Occipital lobe (tissue), 2 donors: Measurements from ENCODE around the gene SPECC1. TPM values are rescaled to one million over a fixed set of nuclear protein-coding genes. Genes with fewer than 3 reads are reported as not detected.
"Not testable (repeated sequence)": the region's sequence is repeated elsewhere in the genome, so short reads cannot be mapped to it uniquely, and the experiment has no call there.

ENCODE experiments used
- DNase-seq: peaks from one replicate; lab custom pipeline; 2025; lab: John Stamatoyannopoulos, UW
- total RNA-seq: library from RNA; depleted of rRNA; stranded (reverse); fragments of >200 nt; gene quantifications from one replicate; pipeline ENCODE4 v1.2.3, GENCODE V29; 2014

SPECC1 gene
- total RNA-seq, 1 donor from 2014 or later: 49.1 TPM

- DNase-seq: no peak
Observed at GRCh38 chr17:20068445-20068844, 59.3 kb downstream of the SPECC1 start.

- no peak for DNase-seq
Observed at GRCh38 chr17:20071824-20072691, 62.9 kb downstream of the SPECC1 start.

GRCh38 chr17:20072692-20072992 is 63.5 kb downstream of the SPECC1 start:
- DNase-seq: no peak

DNA sequence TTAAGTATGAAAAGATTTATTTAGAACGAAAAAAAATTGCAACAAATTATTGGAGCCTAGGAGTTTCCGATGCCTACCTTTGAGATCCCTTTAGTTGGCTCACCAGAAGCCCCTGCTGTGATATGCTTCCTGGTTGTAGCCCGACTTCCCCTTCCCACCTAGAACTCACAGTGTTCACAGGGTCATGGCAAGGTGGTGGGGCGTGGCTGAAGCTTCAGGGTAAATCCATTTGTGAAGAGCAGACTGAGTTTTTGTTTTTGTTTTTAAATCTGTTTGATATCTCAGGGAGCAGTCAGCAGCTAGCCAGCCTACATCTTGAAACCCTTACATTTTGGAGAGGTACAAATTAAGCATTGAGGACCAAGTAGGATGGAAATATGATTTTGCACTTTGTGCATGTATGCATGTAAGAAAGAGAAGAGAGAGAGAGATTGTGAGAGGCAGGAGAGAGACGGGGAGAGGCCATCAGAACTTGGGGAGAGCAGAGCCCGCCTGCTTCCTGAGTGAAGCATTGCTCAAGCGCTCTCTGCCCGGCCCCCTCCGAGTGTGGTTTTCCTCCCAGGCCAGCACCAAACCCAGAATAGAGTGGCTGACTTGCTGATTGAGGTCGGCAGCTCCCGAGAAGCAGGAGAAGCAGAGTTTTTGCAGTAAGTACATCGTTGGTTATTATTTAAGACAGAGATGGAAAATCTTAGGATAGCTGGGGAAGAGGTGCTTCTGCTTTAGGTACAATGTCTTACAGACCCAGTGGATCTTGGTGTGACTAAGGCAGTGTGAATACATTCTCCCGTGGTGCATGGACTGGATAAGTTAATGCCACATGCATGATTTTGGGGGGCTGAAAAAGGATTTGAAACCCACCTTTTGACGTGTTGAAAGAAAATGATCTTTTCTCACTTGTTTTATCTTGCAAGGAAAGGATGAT is 64.2 kb downstream of the SPECC1 start:
- DNase-seq: peak; percentile 44

GRCh38 chr17:20074001-20074400 is 64.8 kb downstream of the SPECC1 start:
- no peak for DNase-seq

DNA sequence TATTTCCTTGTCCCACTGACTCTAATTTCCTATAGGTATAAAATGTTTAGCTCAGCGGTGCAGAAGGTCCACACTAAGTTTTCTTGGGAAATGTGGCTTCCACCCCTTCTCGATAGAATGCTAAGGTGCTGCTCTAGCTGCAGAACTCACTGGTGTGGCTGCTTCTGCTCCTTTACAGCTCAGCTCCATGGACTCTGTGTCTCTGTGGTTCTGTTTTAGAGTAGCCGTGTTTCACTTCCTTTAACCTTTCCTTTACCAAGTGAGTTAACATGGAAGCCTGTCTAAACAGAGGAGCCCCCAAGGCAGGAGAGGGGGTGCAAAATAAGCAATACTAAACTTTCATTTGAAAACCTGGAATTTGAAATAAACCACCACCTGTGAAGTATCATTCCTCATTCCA is 65.3 kb downstream of the SPECC1 start:
- no peak for DNase-seq

DNA sequence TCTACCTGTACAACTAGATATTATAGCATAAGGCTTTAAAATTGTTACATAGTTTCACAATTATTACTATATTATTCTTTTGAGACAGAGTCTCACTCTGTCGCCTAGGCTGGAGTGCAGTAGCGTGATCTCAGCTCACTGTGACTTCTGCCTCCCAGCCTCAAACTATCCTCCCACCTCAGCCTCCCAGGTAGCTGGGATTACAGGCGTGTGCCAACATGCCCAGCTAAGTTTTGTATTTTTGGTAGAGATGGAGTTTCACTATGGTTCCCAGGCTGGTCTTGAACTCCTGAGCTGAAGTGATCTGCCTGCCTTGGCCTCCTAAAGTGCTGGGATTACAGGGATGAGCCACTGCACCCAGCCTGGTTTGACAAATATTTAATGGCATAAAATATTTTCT is 67.0 kb downstream of the SPECC1 start:
- DNase-seq: not testable (repeated sequence)

DNA sequence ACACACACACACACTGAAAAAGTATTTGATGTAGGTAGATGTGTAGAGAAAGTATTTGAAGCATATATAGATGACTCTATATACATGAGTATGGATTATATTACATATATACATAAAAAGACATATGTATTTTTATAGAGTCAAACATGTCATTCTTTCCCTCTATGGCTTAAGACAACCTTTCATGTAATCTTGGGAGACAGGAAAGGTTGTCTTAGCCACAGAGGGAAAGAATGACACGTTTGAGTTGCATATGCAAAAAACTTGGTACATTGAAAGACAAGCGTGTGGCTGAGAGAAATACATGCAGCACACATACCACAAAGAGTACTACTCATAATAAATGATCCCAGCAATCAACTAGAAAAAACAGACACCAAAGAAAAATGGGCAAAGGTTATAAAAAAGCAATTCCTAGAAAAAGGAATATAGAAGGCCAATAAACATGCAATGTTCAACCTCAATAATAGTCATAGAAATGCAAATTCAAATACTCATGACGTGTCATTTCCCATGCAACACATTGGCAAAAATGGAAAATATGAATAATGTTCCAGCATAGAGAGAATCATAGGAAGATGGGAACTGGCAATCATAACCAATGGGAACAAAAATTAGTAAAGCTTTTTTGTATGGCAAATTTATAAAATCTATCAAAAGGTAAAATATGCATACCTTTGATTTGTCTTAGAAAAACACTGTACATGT is 69.0 kb downstream of the SPECC1 start:
- DNase-seq: no peak

- DNase-seq: no peak
Observed at GRCh38 chr17:20080513-20080912, 71.4 kb downstream of the SPECC1 start.

- no peak for DNase-seq
Observed at GRCh38 chr17:20083156-20083859, 74.1 kb downstream of the SPECC1 start.

- no peak for DNase-seq
Observed at GRCh38 chr17:20084621-20085282, 75.6 kb downstream of the SPECC1 start.

- DNase-seq: no peak
Observed at GRCh38 chr17:20085283-20085845, 76.2 kb downstream of the SPECC1 start.

DNA sequence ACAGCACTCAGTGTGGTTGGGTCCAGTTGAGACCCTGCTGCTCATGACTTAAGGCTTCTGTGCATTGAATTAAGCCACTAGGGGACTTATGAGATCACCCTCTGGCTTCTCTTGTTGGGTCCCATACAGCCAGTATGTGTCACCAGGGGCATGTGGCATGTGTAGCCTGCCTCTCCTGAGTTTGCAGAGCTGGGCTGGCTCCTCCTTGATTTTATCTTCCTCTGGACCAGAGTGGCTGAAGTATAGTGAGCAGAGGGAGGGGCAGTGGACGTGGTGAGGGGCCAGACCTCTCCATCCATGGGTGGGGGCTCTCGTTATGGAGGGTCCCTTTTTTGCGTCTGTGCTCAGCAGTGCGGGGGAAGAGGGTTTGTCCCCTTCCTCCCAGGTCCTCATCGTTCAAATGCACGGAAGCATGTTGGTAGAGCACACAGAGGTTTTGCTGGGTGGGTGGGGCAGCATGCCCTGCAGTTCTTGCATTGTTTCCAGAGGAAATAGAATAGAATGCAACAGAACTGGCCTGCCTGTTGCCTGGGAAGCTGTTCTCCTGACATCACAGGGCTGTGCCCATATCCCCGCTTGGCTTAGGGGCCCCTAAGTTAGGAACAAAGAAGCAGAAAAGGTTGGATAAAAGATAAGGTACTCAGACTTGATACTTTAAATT is 77.4 kb downstream of the SPECC1 start:
- DNase-seq: no peak

DNA sequence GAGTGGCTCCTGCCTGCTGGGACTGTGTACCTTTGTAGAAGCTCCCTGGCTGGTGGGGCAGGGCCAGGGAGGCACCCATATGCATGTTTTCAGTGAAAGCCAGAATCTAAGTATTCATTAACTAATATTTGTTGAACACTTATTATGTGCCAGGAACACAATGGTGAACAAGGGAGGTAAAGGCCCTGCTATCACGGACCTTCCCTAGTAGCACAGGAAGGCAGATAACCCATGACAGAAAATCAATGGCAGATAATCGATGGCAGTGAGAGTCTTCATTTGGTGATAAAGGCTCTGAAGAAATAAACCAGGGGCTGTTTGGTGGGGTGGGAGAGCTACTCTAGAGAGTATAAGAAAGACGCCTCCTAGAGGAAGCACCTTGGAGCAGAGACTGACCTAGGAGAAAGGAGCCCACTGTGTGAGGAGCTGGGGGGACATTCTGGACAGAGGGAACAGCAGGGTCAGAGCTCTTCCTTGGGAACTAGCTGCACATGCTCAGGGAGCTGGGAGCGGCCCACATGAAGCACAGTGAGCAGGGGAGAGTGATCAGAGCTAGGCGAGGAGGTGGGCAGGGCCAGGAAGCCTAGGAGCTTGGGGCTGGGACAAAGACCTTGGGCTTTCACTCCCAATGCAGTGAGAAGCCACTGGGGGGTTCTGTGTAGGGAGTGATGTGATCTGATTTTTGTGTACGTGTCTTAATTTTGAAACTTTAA is 78.5 kb downstream of the SPECC1 start:
- no peak for DNase-seq

- DNase-seq: no peak
Observed at GRCh38 chr17:20089756-20090547, 80.8 kb downstream of the SPECC1 start.

GRCh38 chr17:20091174-20092029 is 82.2 kb downstream of the SPECC1 start:
- no peak for DNase-seq

DNA sequence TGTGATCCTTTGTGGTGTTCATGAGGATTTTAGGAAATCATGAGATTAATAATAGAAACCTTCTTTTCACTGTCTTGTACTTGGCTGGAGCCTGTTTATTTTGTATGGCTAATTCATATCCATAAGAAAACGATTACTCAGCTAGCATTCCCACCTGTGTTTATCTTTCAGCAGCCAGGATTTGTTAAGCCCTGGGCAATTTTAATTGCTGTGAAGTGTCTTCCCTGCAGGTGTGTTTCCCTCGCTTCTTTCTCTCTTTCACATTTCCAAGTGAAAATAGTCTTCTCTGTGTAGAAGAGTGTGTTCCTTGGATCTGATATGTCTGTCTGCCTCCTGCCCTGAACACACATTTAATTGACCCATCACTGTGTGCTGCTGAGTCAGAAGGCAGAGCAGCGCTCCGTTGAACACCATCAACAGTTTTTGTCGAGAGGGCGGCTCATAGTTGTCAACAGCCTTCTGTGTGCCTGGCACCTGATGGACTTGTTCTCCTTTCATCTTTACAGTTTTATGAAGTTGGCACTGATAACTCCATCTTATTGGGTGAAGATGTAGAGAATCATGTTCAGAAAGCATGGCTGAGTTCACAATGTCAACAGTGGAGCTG is 83.2 kb downstream of the SPECC1 start:
- DNase-seq: no peak
